Measurements from ENCODE around the gene ADGRV1. TPM values are rescaled to one million over a fixed set of nuclear protein-coding genes. Genes with fewer than 3 reads are reported as not detected.
"Not testable (repeated sequence)": the region's sequence is repeated elsewhere in the genome, so short reads cannot be mapped to it uniquely, and the experiment has no call there.

The ADGRV1 gene
- total RNA-seq, 3 donors from 2014 or later, result 0.32 to 0.54 (median 0.53) TPM

DNA sequence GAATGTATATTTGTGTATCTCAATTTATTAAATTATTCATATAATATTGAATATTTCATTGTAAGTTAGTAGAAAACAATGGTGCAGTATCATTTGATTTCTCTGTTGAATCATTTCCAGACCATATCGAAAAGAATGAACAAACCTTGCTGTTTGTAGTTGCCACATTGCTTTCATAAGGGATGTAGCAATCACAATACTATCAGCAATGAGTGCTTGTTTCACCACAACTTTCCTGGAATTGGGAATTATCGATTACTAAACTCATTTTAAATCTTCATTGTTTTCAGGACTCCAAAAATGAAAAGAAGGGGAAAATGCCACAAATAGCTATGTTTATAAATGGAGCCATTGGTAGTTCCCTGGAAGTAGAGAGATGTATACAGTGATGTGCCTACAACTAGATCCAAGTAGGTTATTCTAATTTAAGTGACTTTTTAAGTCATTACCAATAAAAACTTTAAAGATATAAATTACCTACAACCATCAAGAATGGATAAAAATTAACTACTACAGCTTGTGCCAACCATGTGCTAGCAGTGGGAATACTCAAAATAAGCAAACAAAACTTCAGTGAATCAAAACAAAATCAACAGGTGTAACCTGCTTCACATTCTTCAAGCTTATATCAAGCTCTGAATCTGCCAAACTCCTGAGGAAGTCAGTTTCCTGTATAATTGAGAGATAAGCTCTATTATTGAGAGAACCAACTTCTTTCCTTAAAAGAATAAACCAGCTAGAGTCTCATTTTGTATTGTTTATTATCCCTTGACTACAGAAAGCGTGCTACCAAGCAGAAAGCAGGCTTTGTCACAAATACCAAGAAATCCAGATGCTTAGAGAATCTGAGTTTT lies 358.6 kb downstream of the ADGRV1 start:
- Mint-ChIP-seq H3K27me3 (ENCODE audit: low read depth) (peaks cover 6% of the 10 kb centered on the region), H3K36me3 (ENCODE audit: insufficient read depth) (no peaks in the 10 kb centered on the region), H3K4me3 (no peak overlapping the region), H3K4me1 (ENCODE audit: low read depth) (no peaks in the 10 kb centered on the region), H3K9me3 (no peaks in the 10 kb centered on the region)
- DNase-seq (no peak), ATAC-seq (no peak)

DNA sequence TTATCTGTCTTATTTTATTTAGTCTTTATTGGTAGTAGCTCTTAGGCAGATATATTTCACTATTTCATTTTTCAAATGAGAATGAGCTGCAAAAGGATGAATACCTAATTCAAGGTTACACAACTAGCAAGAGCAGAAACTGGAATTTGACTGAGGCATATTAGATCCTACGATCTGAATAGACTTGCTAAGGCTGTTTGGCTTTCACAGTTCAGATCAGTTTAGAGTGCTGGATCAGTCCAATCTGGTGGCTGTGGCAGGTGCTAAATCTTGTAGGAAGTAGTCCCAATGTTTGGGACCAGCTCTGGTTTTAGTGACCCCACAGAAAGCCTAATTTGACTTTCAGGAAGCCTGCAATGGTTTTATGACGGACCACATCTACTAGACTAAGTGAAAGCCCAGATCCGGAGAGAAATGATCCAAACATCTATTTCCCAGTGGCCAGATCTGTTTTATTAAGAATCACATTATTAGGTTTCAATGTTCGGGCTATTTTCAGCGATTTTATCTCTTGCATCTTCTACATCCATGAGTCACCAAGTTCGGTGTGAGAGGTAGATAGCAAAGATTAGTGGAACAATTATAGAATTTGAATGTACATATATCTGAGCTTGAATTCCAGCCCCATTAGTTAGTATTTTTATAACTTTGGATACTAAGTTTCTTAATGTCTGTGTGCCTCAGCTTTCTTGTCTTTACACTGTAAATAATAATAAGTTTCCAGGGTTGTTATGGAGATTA lies 359.5 kb downstream of the ADGRV1 start:
- no peaks in the 10 kb centered on the region for H3K4me1 Mint-ChIP-seq (ENCODE audit: low read depth)
- no peak overlapping the region for H3K4me3 Mint-ChIP-seq
- peaks cover 6% of the 10 kb centered on the region for H3K27me3 Mint-ChIP-seq (ENCODE audit: low read depth)
- ATAC-seq, result no peak
- no peak for DNase-seq
- no peaks in the 10 kb centered on the region for H3K9me3 Mint-ChIP-seq
- no peaks in the 10 kb centered on the region for H3K36me3 Mint-ChIP-seq (ENCODE audit: insufficient read depth)

GRCh38 chr5:90921418-90921973 lies 362.9 kb downstream of the ADGRV1 start:
- H3K4me1 Mint-ChIP-seq (ENCODE audit: low read depth), result no peaks in the 10 kb centered on the region
- H3K27me3 Mint-ChIP-seq (ENCODE audit: low read depth), result peaks cover 6% of the 10 kb centered on the region
- H3K4me3 Mint-ChIP-seq, result no peak overlapping the region
- H3K9me3 Mint-ChIP-seq, result no peaks in the 10 kb centered on the region
- DNase-seq (no peak), ATAC-seq (no peak)
- no peaks in the 10 kb centered on the region for H3K36me3 Mint-ChIP-seq (ENCODE audit: insufficient read depth)

DNA sequence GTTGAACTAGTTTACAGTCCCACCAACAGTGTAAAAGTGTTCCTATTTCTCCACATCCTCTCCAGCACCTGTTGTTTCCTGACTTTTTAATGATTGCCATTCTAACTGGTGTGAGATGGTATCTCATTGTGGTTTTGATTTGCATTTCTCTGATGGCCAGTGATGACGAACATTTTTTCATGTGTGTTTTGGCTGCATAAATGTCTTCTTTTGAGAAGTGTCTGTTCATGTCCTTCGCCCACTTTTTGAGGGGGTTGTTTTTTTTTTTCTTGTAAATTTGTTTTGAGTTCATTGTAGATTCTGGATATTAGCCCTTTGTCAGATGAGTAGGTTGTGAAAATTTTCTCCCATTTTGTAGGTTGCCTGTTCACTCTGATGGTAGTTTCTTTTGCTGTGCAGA lies 365.6 kb downstream of the ADGRV1 start:
- H3K9me3 Mint-ChIP-seq; H3K4me1 Mint-ChIP-seq (ENCODE audit: low read depth); ATAC-seq; DNase-seq; H3K27me3 Mint-ChIP-seq (ENCODE audit: low read depth); H3K36me3 Mint-ChIP-seq (ENCODE audit: insufficient read depth); H3K4me3 Mint-ChIP-seq: not testable (repeated sequence)

GRCh38 chr5:90929013-90929839 lies 370.6 kb downstream of the ADGRV1 start:
- H3K36me3 Mint-ChIP-seq (ENCODE audit: insufficient read depth), result not testable (repeated sequence)

GRCh38 chr5:90930062-90930461 lies 371.5 kb downstream of the ADGRV1 start:
- Mint-ChIP-seq H3K9me3 (peaks cover 4% of the 10 kb centered on the region), H3K36me3 (ENCODE audit: insufficient read depth) (no peaks in the 10 kb centered on the region), H3K4me3 (no peak overlapping the region), H3K4me1 (ENCODE audit: low read depth) (peaks cover 4% of the 10 kb centered on the region), H3K27me3 (ENCODE audit: low read depth) (peaks cover 6% of the 10 kb centered on the region)
- DNase-seq, result no peak
- no peak for ATAC-seq

More at GRCh38 chr5:90929013-90929839, 370.6 kb downstream of the ADGRV1 start:
- not testable (repeated sequence) for DNase-seq; H3K4me1 Mint-ChIP-seq (ENCODE audit: low read depth); H3K4me3 Mint-ChIP-seq; H3K27me3 Mint-ChIP-seq (ENCODE audit: low read depth); H3K9me3 Mint-ChIP-seq; ATAC-seq

- no peak for ATAC-seq
- DNase-seq, result no peak
- Mint-ChIP-seq H3K36me3 (ENCODE audit: insufficient read depth) (no peaks in the 10 kb centered on the region), H3K4me1 (ENCODE audit: low read depth) (peaks cover 4% of the 10 kb centered on the region), H3K9me3 (peaks cover 4% of the 10 kb centered on the region), H3K4me3 (no peak overlapping the region), H3K27me3 (ENCODE audit: low read depth) (peaks cover 6% of the 10 kb centered on the region)
These were observed 372.3 kb downstream of the ADGRV1 start for GRCh38 chr5:90930756-90931431.

- H3K4me3 Mint-ChIP-seq, result no peak overlapping the region
- no peak for ATAC-seq
- peak; percentile 5 for DNase-seq
- H3K27me3 Mint-ChIP-seq (ENCODE audit: low read depth), result peaks cover 6% of the 10 kb centered on the region
- H3K36me3 Mint-ChIP-seq (ENCODE audit: insufficient read depth), result no peaks in the 10 kb centered on the region
- H3K9me3 Mint-ChIP-seq, result peaks cover 4% of the 10 kb centered on the region
- peaks cover 4% of the 10 kb centered on the region for H3K4me1 Mint-ChIP-seq (ENCODE audit: low read depth)
These were observed 373.6 kb downstream of the ADGRV1 start for GRCh38 chr5:90932052-90932699.

DNA sequence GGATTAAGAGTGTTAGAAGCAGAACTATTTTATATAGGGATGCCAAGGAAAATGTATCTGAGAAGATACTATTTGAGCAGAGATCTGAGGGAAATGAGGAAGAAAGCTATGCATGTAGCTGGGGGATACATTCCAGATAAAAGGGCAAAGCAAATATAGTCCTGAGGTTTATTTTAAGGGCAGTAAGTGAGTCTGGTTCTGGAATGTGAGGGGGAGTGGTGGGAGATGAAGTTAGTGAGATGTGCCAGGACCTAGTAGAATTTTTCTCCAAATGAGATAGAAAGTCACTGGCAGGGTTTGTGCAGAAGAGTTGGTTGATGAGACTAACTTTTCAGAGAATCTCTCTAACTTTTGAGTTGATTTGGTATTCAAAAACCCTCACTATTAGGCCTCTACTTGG lies 374.7 kb downstream of the ADGRV1 start:
- H3K4me3 Mint-ChIP-seq, result no peak overlapping the region
- ATAC-seq (no peak), DNase-seq (no peak)
- H3K27me3 Mint-ChIP-seq (ENCODE audit: low read depth), result peaks cover 6% of the 10 kb centered on the region
- H3K9me3 Mint-ChIP-seq, result peaks cover 4% of the 10 kb centered on the region
- no peaks in the 10 kb centered on the region for H3K36me3 Mint-ChIP-seq (ENCODE audit: insufficient read depth)
- peaks cover 4% of the 10 kb centered on the region for H3K4me1 Mint-ChIP-seq (ENCODE audit: low read depth)

DNA sequence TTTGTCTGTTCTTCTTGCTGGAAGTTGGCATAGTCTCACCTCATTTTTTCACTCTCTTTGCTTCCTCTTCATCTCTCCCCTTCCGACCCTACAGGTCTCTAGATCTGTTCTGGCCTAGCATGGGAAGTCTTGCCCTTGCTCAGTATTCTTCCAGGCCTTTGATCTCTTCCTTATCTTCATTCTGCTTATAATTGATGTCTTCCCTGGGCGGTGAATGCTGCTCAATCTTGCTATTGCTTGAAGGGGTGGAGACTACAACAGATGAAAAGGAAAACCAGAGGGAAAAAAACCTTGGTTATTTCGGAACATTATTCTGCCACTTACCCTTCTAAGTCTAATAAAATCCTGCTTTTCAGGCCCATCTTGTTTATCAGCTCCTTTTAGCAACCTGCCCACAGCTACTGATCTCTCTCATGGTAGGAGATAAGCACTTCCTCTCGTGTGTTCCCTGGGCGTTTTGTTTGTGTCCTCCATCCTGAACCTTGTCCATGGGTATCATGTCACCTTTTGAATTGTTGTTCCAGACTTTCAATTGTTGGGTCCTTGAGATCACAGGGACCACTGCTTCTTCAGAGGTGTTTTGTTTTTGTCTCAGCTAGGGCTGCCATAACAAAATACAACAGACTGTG lies 375.6 kb downstream of the ADGRV1 start:
- H3K36me3 Mint-ChIP-seq (ENCODE audit: insufficient read depth), result no peaks in the 10 kb centered on the region
- peaks cover 4% of the 10 kb centered on the region for H3K9me3 Mint-ChIP-seq
- peaks cover 6% of the 10 kb centered on the region for H3K27me3 Mint-ChIP-seq (ENCODE audit: low read depth)
- H3K4me3 Mint-ChIP-seq, result no peak overlapping the region
- no peak for DNase-seq
- no peak for ATAC-seq
- peaks cover 4% of the 10 kb centered on the region for H3K4me1 Mint-ChIP-seq (ENCODE audit: low read depth)

DNA sequence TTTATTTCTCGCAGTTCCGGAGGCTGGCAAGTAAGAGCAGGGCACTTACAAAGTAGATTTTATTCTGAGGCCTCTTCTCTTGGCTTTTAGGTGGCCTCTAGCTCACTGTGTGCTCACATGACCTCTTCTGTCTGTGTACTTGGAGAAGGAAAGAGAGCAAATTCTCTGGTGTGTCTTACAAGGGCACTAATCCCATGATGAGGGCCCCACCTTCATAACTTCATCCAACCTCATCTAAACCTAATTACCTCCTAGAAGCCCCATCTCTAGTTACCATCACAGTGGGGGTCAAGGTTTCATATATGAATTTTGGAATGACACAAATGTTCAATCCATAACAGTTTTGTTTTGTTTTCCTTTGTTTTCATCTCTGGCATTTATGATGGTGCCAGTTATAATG lies 376.1 kb downstream of the ADGRV1 start:
- DNase-seq, result no peak
- Mint-ChIP-seq H3K27me3 (ENCODE audit: low read depth) (peaks cover 6% of the 10 kb centered on the region), H3K4me3 (no peak overlapping the region), H3K4me1 (ENCODE audit: low read depth) (peaks cover 4% of the 10 kb centered on the region), H3K36me3 (ENCODE audit: insufficient read depth) (no peaks in the 10 kb centered on the region), H3K9me3 (peaks cover 4% of the 10 kb centered on the region)
- no peak for ATAC-seq

DNA sequence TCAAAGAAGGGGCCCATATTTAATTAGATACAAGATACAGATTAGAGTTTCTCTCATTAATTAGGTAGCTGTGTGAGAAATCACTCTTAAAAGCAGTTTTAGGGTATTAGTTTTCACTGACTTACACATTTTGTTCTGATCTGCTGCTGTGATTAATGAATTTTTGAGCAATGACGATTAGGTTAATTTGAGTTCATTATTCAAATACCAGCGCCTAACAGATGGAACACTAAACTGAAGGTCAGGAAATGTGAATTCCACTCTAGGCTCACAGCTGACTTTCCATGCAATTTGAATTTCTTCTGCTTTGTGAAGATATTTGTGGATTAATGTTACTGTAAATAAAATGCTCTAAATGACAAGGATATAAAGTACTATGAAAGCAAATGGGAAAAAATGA lies 380.6 kb downstream of the ADGRV1 start:
- Mint-ChIP-seq H3K4me1 (ENCODE audit: low read depth) (peaks cover 11% of the 10 kb centered on the region), H3K27me3 (ENCODE audit: low read depth) (no peaks in the 10 kb centered on the region), H3K4me3 (no peak overlapping the region), H3K36me3 (ENCODE audit: insufficient read depth) (no peaks in the 10 kb centered on the region), H3K9me3 (peaks cover 4% of the 10 kb centered on the region)
- DNase-seq (no peak), ATAC-seq (no peak)
